NCI-H2107 treated with DMSO at 0.1 percent for 48 hours (cell line): ENCODE results near the gene ZDHHC11.

Experiments used
- DNase-seq: peaks from one replicate; lab custom pipeline; 2025; ENCODE audit not compliant: unreplicated experiment; lab: John Stamatoyannopoulos, UW

The ZDHHC11 gene

GRCh38 chr5:850511-851006, at the start of gene ZDHHC11:
TSS of gene ZDHHC11 (minus strand) at chr5:850986. CDS start at chr5:850602, 384 bp downstream.
- no peak for DNase-seq

- no peak for DNase-seq
Observed at GRCh38 chr5:893711-894110, 42.9 kb upstream of the ZDHHC11 start.

DNA sequence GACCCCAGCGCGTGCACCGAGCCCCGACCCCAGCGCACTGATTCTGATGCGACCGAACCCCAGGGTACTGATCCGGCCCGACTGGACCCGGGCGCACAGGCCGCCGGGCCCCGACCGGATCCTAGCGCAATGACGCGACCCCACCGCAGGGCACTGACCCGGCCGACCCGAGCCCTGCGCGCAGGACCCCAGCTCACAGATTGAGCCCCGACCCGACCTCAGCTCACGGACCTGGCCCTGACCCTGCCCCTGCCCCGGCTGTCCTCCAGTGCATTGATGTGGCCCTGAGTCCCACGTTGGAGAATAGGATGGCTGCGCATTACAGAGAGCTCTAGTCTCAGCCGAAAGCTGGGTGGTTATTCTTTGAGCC, 42.3 kb upstream of the ZDHHC11 start:
- DNase-seq, result no peak

- peak; percentile 9 for DNase-seq
Observed at GRCh38 chr5:892394-893136, 41.8 kb upstream of the ZDHHC11 start, which contains the start of the genes BRD9 and TRIP13. TSS of gene BRD9 (minus strand) at chr5:892801. CDS start at chr5:892657, 144 bp downstream. TSS of gene TRIP13 (plus strand) at chr5:892884. CDS start at chr5:892999, 115 bp downstream.

- no peak for DNase-seq
Observed at GRCh38 chr5:891837-892393, 41.1 kb upstream of the ZDHHC11 start.

- DNase-seq, result no peak
Observed at GRCh38 chr5:891117-891836, 40.5 kb upstream of the ZDHHC11 start.

- DNase-seq, result no peak
Observed at GRCh38 chr5:889075-889710, 38.4 kb upstream of the ZDHHC11 start.

- DNase-seq, result no peak
Observed at GRCh38 chr5:888638-889035, 37.9 kb upstream of the ZDHHC11 start.

DNA sequence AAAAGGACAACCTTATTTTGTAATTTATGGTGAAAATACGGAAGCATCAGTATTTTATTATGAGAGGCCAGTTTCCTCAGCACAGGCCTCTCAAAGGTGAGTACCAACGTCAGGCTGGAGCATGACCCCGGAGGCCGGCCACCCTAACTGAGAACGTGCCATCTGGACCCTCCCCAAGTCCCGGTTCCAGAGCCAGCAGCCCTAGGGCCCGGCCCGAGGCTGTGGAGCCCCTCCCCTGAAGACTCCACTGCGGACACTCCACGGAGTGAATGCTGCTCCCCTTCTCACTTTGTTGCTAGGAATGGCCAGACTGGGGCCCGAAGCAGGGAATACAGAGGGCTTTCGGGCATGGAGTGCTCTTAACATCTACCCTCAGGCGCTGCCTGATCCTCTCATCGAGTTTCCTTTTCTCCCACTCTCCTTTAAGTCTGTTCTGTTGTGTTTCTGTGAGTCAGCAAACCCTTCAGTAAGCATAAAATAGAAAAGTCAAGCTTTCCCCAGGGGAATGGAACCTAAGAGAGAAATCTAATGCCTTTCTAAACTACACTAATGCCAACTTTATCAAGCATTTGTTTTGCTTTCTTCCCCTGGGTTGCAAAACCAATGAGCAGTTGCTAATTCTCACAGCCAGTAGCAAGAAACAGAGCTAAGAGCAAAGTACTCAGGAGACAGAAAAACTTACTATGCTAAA, 37.3 kb upstream of the ZDHHC11 start:
- peak; percentile 10 for DNase-seq

DNA sequence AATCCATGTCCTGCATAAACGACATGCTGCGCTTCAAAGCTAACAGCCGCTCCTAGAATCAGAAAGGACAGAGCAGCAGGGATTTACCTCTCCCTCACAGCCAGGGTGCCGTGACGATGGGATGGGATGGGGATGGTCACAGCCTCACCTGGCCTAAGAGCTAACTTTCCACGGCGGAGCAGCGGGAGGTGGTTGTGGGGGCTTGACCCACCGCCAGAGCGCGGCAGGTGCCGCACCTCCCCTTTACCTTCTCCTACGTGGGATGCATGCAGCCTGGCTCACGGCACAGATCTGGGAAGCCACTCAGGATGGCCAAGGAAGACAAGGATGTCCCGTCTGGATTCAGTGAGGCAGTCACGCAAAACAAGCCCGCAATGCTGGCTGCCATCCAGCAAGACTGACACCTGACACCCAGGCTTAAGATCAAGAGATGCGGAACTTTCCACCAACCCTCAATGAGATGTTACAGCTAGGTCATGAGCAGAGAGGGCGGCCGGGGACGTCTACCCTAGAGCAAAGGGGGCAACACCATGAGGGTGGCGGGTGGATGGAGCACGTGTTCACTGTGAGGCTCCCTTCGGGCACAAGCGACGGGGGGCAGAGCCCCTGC, 36.0 kb upstream of the ZDHHC11 start:
- DNase-seq, result no peak

GRCh38 chr5:886036-886435, 35.2 kb upstream of the ZDHHC11 start:
- DNase-seq, result peak; percentile 72

- DNase-seq, result peak; percentile 80
Observed at GRCh38 chr5:885529-885928, 34.7 kb upstream of the ZDHHC11 start.

GRCh38 chr5:885127-885442, 34.3 kb upstream of the ZDHHC11 start:
- no peak for DNase-seq

DNA sequence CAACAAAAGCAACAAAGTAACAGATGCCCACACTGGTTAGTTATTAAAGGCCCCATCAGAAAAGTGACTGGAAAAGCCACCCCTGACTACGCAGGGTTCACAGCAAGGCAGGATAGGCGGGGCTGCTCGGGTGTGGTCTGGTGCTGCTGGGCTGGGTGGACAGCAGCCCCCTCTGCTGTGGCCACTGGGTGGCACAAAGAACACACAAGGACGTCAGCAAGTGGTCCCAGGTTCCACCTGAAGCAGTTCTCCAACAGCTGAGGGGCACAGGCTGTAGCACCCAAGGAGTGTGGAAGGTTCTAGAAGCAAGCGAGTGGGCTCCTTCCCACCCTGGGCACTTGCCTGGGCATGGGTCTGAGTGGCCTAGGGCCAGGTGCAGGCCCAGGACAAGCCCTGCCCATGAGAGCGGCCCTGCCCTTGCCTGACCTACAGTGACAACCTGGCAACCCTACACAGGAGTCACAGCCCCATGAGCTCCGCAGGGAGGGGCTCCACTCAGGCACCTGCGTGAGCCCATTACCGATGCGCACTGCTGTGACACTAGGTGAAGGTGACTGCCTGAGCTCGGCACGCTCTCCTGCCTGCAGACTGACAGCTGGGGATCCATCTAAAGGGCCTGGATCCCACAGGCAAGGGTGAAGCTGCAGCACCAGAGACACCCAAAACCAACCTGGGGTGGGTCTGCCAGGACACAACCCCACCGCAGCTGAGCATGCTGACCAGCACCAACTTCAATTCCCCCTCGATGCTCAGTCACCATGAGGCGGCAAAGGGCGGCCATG, 33.8 kb upstream of the ZDHHC11 start:
- no peak for DNase-seq

DNA sequence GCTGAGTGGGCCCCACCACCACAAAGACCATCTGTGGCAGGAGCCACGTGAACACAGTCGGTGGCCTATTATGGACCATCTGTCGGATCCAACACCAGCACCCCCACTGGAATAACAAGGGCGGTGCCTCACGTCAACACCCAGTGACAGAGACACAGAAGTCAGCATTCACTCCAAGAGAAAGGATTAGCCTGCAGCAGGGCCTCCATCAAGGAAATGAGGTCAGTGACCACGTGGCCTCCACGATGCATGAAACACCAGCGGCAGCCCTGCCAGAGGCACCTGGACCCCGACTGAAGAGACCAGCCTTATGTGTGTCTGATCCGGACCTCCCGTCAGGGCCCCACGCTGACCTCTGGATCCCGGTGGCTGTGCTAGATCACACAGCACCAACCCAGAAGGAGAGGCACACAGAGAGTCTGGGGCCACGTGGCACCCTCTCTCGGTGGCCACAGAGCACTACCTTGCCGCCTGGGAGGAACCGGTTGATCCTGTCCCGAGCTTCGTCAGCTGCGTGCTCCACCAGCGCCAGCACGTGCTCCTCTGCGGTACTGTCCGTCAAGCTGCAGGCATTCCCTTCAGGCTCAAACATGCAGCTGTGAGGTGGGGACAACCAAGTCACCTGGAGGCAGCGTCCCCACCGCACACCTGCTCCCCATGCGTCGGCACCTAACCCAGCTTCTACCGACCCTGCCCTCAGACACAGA, 32.8 kb upstream of the ZDHHC11 start:
- no peak for DNase-seq

DNA sequence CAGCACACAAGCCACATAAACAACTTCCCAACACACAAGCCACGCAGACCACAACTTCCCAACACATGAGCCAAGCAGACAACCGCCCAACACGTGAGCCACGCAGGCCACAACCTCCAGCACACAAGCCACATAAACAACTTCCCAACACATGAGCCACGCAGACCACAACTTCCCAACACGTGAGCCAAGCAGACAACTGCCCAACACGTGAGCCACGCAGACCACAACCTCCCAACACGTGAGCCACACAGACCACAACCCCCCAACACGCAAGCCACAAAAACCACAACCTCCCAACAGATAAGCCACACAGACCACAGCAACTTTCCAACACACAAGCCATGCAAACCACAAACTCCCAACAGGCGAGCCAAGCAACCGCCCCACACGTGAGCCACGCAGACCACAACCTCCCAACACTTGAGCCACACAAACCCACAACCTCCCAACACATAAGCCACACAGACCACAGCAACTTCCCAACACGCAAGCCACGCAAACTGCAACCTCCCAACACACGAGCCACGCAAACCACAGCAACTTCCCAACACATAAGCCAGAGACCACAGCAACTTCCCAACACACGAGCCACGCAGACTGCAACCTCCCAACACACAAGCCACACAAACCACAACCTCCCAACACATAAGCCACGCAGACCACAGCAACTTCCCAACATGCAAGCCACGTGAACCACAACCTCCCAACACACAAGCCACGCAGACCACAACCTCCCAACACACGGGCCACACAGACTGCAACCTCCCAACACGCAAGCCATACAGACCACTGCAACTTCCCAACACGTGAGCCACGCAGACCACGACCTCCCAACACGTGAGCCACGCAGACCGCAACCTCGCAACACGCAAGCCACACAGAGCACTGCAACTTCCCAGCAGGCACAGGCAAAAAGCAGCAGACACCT, 31.7 kb upstream of the ZDHHC11 start:
- no peak for DNase-seq

DNA sequence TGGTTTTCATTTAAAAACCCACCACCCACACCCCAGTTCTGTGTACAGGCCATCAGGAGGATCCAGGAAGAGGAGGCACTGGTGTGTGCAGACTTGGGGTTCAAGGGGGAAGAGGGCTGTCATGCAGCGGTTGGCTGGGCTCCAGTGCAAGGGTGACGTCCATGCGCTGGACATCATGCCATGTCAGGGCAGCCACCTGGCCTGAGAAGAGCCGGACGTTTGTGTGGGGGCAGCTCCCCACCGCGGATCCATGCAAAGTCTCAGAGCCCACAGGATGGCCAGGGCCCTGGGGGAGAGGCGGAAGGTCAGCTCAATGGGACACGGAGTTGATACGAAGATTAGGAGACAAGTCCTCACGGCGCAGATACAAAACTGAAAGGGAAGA, 30.8 kb upstream of the ZDHHC11 start:
- no peak for DNase-seq
